Hepatocyte (in vitro differentiated cells): ENCODE results near the gene CATSPER4. TPM values are rescaled to one million over a fixed set of nuclear protein-coding genes. Genes with fewer than 3 reads are reported as not detected.

Experiments used
- DNase-seq: peaks from one replicate; pipeline ENCODE4 v3.0.0-alpha.2; 2016; ENCODE audit warnings: low spot score
- H2AFZ ChIP-seq: fragments of 200-600 bp; sonication (generic); 2 replicates; pipeline ENCODE4 v1.6.0; 2016; ENCODE audit warnings: antibody characterized with exemption, mild to moderate bottlenecking
- H3K27ac ChIP-seq: fragments of 200-600 bp; sonication (generic); 2 replicates; pipeline ENCODE4 v1.5.1; 2016; ENCODE audit warnings: mild to moderate bottlenecking
- H3K27me3 ChIP-seq: fragments of 200-600 bp; sonication (generic); 2 replicates; pipeline ENCODE4 v1.6.1; 2016
- H3K36me3 ChIP-seq: fragments of 200-600 bp; sonication (generic); replicated peaks from 2 replicates; pipeline ENCODE4 v1.5.1; 2016; ENCODE audit warnings: low read depth; ENCODE audit not compliant: insufficient read depth
- H3K4me1 ChIP-seq: fragments of 200-600 bp; sonication (generic); 2 replicates; pipeline ENCODE4 v1.5.1; 2016; ENCODE audit warnings: mild to moderate bottlenecking, moderate library complexity; ENCODE audit not compliant: insufficient read depth
- H3K4me2 ChIP-seq: fragments of 200-600 bp; sonication (generic); 2 replicates; pipeline ENCODE4 v1.6.0; 2016
- H3K4me3 ChIP-seq: fragments of 200-600 bp; sonication (generic); 2 replicates; pipeline ENCODE4 v1.5.1; 2016; ENCODE audit warnings: mild to moderate bottlenecking
- H3K79me2 ChIP-seq: fragments of 200-600 bp; sonication (generic); 2 replicates; pipeline ENCODE4 v1.6.0; 2017; ENCODE audit warnings: mild to moderate bottlenecking
- H3K9me2 ChIP-seq: fragments of 200-600 bp; sonication (generic); replicated peaks from 2 replicates; pipeline ENCODE4 v1.6.0; 2017; ENCODE audit warnings: mild to moderate bottlenecking; ENCODE audit not compliant: insufficient read depth
- H3K9me3 ChIP-seq: fragments of 200-600 bp; sonication (generic); 2 replicates; pipeline ENCODE4 v1.5.1; 2016; ENCODE audit warnings: low read depth, mild to moderate bottlenecking
- H4K20me1 ChIP-seq: fragments of 200-600 bp; sonication (generic); 2 replicates; pipeline ENCODE4 v1.6.0; 2016; ENCODE audit warnings: mild to moderate bottlenecking; ENCODE audit not compliant: insufficient read depth, poor library complexity, severe bottlenecking
- CTCF ChIP-seq: fragments of 200-600 bp; sonication (generic); IDR thresholded peaks from 2 replicates; pipeline ENCODE4 v1.5.1; 2016; ENCODE audit warnings: antibody characterized with exemption, mild to moderate bottlenecking; ENCODE audit not compliant: poor library complexity
- EZH2 ChIP-seq: fragments of 200-600 bp; sonication (generic); IDR thresholded peaks from 2 replicates; pipeline ENCODE4 v1.6.1; 2016; ENCODE audit warnings: antibody characterized with exemption, mild to moderate bottlenecking, borderline replicate concordance
- EZH2phosphoT487 ChIP-seq: fragments of 200-600 bp; sonication (generic); IDR thresholded peaks from one replicate; pipeline ENCODE4 v1.6.1; 2018; ENCODE audit warnings: antibody characterized with exemption, mild to moderate bottlenecking, low read depth, moderate library complexity; ENCODE audit not compliant: unreplicated experiment, severe bottlenecking
- WGBS: methylation state at CpG from one replicate; pipeline ENCODE4 v1.1.6; 2016; ENCODE audit warnings: low lambda C conversion rate; ENCODE audit errors: missing lambda C conversion rate; 5-methylcytosine and 5-hydroxymethylcytosine counted together
- polyA plus RNA-seq: library from polyadenylated mRNA; unstranded; fragments of >200 nt; fragmentation: Nextera tagmentation; extraction: Ambion mirVana; gene quantifications from 2 replicates; pipeline ENCODE4 v1.2.1, GENCODE V29; 2016
- total RNA-seq: library from RNA; depleted of rRNA; stranded (reverse); fragments of >200 nt; gene quantifications from 2 replicates; pipeline ENCODE4 v1.2.3, GENCODE V29; 2014

CATSPER4 gene
- total and polyA plus RNA-seq, 2 experiments from 2014 or later: 0.07 TPM; not detected in 1

GRCh38 chr1:26158908-26159742, 31.3 kb upstream of the CATSPER4 start, which contains the start of gene FAM110D:
FAM110D (plus strand) TSS chr1:26159079; CDS start chr1:26161292, 2,213 bp downstream.
- no peak within 1 kb of the TSS for H3K4me3 ChIP-seq
- no peaks in the 10 kb centered on the region for H4K20me1 ChIP-seq
- TF ChIP-seq CTCF: no peak
- no peak for TF ChIP-seq EZH2phosphoT487
- TF ChIP-seq EZH2: no peak
- H3K9me2 ChIP-seq: no peaks in the 10 kb centered on the region
- 49% methylated on average over 6 of the region's 6 CpGs for WGBS
- H2AFZ ChIP-seq: no peak within 1 kb of the TSS
- no peak for DNase-seq
- H3K27me3 ChIP-seq: peaks cover 28% of the 10 kb centered on the region
- H3K36me3 ChIP-seq: no peaks in the 10 kb centered on the region
- H3K4me1 ChIP-seq: peaks cover 14% of the 10 kb centered on the region
- H3K79me2 ChIP-seq: no peaks in the 10 kb centered on the region
- peak within 1 kb of the TSS; percentile 24 for H3K4me2 ChIP-seq
- no peaks in the 10 kb centered on the region for H3K9me3 ChIP-seq
- no peak within 1 kb of the TSS for H3K27ac ChIP-seq

DNA sequence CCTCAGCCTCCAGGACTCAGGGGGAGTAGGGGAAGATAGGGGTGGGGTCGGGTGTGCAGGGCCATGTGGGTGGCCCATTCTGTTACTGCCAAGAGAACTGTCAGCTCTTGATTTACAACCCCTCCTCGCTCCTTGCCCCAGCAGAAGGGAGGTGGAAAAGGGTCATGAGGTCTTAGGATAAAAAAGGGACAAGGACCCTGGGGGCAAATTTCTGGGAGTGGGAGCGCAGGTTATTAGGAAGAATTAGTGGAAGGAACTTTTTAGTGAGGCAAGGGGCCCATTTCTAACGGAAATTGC, 30.7 kb upstream of the CATSPER4 start:
- Histone ChIP-seq H3K9me3 (no peaks in the 10 kb centered on the region), H3K27me3 (peaks cover 25% of the 10 kb centered on the region), H3K4me1 (peaks cover 14% of the 10 kb centered on the region), H3K4me2 (no peak overlapping the region), H4K20me1 (no peaks in the 10 kb centered on the region), H3K36me3 (no peaks in the 10 kb centered on the region), H2AFZ (no peak overlapping the region), H3K79me2 (no peaks in the 10 kb centered on the region), H3K27ac (no peak overlapping the region), H3K9me2 (no peaks in the 10 kb centered on the region), H3K4me3 (no peak overlapping the region)
- no peak for DNase-seq
- 64% methylated on average over 4 of the region's 4 CpGs for WGBS
- TF ChIP-seq EZH2 (no peak), CTCF (no peak), EZH2phosphoT487 (no peak)

DNA sequence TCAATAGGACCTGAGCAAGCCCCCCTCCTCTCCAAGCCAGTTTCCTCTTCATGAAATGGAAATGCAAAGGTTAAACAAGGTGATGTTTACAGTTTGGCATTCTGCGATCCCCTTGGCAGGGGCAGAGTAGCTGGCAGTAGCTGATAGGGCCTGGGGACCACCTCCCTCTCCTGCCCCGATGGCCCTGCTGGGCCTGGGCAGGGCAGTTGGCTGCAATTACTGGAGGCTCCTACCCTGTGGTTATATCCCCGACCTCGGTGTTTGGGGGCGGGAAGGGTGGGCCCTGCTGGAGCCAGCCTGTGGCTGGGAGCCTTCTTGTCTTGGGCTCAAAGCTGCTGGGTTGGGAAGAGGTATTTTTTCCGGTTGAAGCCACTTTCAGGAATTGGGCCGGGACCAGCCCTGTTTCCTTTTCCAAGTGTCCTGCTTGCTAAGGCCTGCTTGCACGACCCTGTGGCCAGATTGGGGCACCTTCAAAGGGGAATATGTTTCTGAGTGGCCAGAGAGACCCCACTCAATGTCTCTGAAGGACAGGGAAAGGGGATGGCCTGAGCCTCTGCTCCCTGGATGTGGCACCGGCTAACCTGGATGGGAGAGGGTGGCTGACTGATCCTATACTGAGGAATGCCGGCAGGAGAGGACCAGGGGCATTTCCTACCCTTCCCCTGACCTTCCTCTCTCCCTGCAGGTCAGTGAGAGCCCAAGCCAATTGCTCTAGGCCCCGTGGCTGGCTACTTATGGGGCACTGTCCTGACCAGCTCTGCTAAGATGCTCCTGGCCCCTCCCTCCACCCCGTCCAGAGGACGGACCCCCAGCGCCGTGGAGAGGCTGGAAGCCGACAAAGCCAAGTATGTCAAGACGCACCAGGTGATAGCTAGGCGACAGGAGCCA, 29.6 kb upstream of the CATSPER4 start:
- Histone ChIP-seq H3K9me3 (no peaks in the 10 kb centered on the region), H3K4me1 (peaks cover 20% of the 10 kb centered on the region), H3K79me2 (no peaks in the 10 kb centered on the region), H3K9me2 (no peaks in the 10 kb centered on the region), H3K36me3 (no peaks in the 10 kb centered on the region), H3K27ac (no peak overlapping the region), H3K4me2 (peak overlapping the region; percentile 97), H3K4me3 (peak overlapping the region; percentile 27), H2AFZ (peak overlapping the region; percentile 83), H4K20me1 (no peaks in the 10 kb centered on the region), H3K27me3 (peaks cover 17% of the 10 kb centered on the region)
- TF ChIP-seq EZH2phosphoT487 (no peak), EZH2 (no peak), CTCF (no peak)
- DNase-seq: no peak
- 43% methylated on average over 16 of the region's 18 CpGs for WGBS
